AG10803 (cell line): Measurements from ENCODE around the gene RPS15.

Source experiments
- DNase-seq: peaks from one replicate; pipeline ENCODE4 v3.0.0; 2010; ENCODE audit warnings: low read depth
- H3K4me3 ChIP-seq: 2 replicates; pipeline ENCODE4 v1.5.1; 2011; ENCODE audit warnings: mild to moderate bottlenecking, low read length, control low read depth
- CTCF ChIP-seq: conservative IDR thresholded peaks from 2 replicates; pipeline ENCODE4 v1.5.1; 2011; ENCODE audit warnings: mild to moderate bottlenecking, low read length, control low read depth, inconsistent platforms

RPS15 gene

GRCh38 chr19:1411255-1412191 is 26.7 kb upstream of the RPS15 start:
- no peak for TF ChIP-seq CTCF
- peak; percentile 74 for DNase-seq

GRCh38 chr19:1412323-1412923 is 25.8 kb upstream of the RPS15 start:
- DNase-seq = no peak
- H3K4me3 ChIP-seq = no peak overlapping the region
- no peak for TF ChIP-seq CTCF

More at GRCh38 chr19:1411255-1412191, 26.7 kb upstream of the RPS15 start:
- no peak overlapping the region for H3K4me3 ChIP-seq

DNA sequence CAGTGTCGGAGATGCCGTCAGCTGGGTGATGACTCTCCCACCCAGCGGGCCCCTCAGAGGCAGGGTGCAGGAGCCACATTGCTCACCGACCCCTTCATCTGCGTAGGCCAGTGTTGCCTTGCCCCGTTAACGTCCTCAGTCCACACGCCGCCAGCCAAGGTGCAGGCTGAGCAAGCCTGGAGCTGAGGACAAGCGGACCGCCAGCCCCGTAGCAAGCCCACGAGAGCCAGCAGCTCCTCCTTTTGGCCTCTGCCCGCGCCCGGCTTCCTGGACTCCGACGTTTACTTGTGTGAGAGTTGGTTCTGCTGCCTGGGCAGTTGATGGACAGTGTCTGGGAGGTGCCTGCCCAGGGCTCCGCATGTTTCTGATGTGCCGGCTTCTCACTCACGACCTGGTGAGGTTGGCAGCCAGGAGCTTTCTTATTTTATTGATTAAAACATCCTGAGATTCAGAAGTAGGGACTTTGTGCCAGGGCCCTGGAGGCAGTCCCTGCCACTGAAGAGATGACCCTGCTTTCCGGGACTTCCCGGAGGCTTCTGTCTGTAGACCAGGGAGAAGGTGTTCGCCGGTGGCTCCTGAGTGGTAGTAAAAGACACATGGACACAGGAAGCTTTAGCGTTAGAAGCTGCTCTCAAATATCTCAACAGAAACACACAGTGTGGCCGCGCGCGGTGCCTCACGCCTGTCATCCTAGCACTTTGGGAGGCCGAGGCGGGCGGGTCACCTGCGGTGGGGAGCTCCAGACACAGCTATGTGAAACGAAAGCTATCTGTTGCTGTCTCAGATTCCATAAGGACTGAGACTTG is 25.0 kb upstream of the RPS15 start:
- DNase-seq = no peak
- no peak for TF ChIP-seq CTCF
- no peak overlapping the region for H3K4me3 ChIP-seq

DNA sequence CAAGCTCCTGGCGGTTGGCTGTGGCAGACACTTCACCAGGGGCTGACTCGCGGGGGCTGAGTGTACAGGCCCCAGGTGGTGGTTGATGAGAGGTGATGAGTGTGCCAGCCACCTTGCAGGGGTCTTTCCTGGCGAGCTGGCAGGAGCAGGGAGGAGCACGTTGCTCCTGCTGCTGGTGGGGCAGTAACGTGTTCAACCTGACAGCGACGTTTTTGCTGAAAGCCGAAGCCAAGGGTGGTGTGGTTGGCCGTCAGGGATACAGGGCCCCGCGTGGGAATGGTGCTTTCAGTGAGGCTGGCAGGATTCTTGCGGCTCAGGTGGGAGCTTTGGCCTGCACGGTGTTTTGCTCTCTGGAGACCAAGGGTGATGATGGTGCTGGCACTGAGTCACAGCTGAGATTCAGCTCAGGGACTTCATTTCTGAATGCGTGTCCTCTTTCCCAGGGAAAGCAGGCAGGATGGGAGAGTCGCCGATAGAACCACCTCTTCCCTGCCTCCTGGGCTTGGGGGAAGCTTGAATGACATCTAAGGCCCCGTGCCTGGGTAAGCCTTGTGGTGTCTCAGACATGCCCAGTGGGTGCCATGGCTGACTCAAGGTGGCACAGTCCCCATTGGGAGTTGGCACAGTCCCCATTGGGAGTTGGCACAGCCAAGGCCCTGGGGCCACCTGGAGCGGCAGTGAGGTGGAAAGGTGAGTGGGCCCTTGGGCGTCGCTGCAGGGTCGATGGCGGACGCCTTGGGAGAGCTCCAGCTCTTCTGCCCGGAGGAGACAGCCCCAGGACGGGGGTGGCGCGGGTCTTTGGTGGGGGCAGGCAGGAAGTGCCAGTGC is 22.0 kb upstream of the RPS15 start:
- no peak overlapping the region; the same call in 1 of the 2 replicates for H3K4me3 ChIP-seq
- no peak for TF ChIP-seq CTCF
- peak; percentile 14 for DNase-seq

- TF ChIP-seq CTCF = no peak
- H3K4me3 ChIP-seq = no peak overlapping the region
Measured at GRCh38 chr19:1417145-1417544, 21.1 kb upstream of the RPS15 start.

GRCh38 chr19:1417681-1418495 is 20.3 kb upstream of the RPS15 start:
- no peak overlapping the region for H3K4me3 ChIP-seq
- TF ChIP-seq CTCF = no peak
- no peak for DNase-seq

More at GRCh38 chr19:1417145-1417544, 21.1 kb upstream of the RPS15 start:
- peak; percentile 69 for DNase-seq
